Left kidney (tissue), 8 donors: ENCODE measurements around the gene GPR155. TPM values are rescaled to one million over a fixed set of nuclear protein-coding genes. Genes with fewer than 3 reads are reported as not detected.
A peak's percentile ranks its signal among the peaks of the same experiment; 100 is the strongest.

ENCODE experiments used
- DNase-seq: peaks from one replicate; pipeline ENCODE4 v3.0.0-alpha.2; 2013
- long read RNA-seq, 8 donors: transcript quantifications; one replicate each; lab custom pipeline, GENCODE V29; 2026
- polyA plus RNA-seq: library from polyadenylated mRNA; unstranded; fragments of 120-200 nt; gene quantifications from one replicate; pipeline ENCODE4 v1.2.1, GENCODE V29; 2013; ENCODE audit not compliant: insufficient read length

Gene GPR155
- 12.4 TPM for polyA plus RNA-seq
- long read RNA-seq, donor 1, result 0 reads
- long read RNA-seq, donor 2, full-length matches to known transcripts, result 1 of 1 reads
- long read RNA-seq, donor 2, partial matches to known transcripts, result 0 of 1 reads
- long read RNA-seq, donor 2, other reads (novel, unspliced or antisense), result 0 of 1 reads
- long read RNA-seq, donor 3, result 0 reads
- long read RNA-seq, donor 4, result 0 reads
- long read RNA-seq, donor 5, partial matches to known transcripts, result 0 of 1 reads
- long read RNA-seq, donor 5, other reads (novel, unspliced or antisense), result 0 of 1 reads
- long read RNA-seq, donor 6, result 0 reads
- long read RNA-seq, donor 7, result 0 reads
- long read RNA-seq, donor 8, result 0 reads

- DNase-seq, result peak; percentile 48
Observed at GRCh38 chr2:174486563-174487107, at the start of gene GPR155. Gene GPR155, minus strand, starts transcription at chr2:174487029. Its CDS starts 5,073 bp downstream, at chr2:174481956.

DNA sequence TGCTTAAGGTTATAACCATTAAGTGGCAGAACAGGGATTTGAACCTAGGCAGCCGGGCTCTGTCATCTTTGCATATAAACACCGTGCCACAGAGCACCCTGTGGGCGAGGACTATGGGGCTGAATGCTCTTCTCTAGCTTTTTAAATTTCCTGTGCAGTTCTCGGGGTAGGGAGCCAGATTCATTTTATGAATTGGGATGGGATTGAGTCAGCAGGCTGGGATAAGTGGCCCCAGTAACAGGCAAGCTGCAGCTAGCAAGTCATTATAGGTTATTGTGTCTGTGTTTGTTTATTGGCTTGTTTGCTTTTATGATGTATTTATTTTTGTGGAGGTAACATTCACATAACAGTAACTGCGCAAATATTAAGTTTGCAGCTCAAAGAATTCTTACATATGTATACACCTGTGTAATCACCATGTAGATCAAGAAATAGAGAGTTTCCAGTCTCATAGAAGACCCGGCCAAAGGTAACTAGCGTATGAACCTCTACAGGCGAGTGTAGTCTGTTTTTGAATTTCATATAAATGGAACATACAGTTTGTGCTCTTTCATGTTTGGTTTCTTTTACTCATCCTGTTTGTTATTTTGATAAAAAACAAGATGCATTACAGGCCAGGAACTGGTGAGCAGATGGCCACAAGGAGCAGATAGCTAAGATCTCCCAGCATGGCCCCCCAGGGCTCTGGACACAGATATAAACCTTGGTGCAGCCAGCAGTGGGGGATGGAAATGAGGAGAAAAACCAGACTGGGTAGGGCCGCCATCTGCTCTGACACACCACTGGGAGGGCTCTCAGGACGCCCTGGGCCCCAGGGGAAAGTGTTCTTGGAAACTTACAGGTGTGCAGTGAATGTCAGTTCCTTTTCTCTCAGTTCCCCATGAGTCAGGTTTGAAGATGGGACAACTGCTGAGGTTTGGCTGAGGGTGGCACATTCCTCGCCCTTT is 49.2 kb upstream of the GPR155 start:
- DNase-seq, result no peak

DNA sequence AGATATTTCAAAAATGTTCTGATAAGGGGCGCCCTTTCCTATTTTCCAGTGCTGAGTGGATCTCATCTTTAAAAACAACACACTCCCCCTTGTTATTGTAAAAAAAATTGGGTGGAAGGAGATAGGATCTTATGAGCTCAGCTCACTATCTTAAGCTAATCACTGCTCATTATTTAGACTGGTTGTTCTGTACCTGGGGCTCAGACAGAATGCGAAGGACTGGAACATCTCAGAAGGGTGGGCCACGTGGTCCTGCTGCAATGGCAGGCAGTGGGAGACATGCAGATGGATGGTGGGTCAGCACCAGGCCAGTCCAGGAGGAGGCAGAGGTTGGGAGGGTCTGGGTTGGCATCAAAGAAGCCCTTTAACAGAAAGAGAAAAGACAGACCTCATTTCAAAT is 48.3 kb upstream of the GPR155 start:
- no peak for DNase-seq

DNA sequence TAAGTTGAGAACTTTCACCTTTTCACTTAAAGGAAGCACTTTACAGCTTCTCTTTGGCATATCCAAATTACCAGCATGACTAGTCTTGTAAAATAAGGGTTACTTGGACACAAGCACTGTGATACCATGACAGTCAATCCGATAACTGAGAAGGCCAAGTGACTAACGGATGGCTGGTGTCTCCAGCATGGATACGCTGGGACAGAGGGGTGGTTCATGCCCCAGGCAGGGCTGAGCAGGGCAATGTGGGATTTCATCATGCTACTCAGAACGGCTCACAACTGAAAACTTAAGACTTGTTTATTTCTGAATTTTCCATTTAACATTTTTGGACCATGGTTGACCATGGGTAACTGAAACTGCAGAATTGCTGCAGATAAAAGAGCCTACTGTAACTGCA is 43.1 kb upstream of the GPR155 start:
- no peak for DNase-seq

DNA sequence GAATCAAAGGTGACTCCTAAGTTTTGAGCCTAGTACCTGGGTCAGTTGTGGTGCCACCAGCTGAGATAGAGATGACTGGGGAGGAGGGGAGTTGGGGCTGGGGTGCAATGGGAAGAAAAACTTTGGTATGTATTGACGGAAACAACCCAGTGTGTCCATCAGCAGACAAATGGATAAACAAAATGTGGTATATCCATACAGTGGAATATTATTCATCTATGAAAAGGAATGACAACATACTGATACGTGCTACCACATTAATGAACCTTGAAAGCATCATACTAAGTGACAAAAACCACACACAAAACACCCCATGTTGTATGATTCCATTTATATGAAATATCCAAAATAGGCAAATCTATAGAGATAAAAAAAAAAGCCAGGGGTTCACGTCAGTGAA is 41.1 kb upstream of the GPR155 start:
- no peak for DNase-seq

DNA sequence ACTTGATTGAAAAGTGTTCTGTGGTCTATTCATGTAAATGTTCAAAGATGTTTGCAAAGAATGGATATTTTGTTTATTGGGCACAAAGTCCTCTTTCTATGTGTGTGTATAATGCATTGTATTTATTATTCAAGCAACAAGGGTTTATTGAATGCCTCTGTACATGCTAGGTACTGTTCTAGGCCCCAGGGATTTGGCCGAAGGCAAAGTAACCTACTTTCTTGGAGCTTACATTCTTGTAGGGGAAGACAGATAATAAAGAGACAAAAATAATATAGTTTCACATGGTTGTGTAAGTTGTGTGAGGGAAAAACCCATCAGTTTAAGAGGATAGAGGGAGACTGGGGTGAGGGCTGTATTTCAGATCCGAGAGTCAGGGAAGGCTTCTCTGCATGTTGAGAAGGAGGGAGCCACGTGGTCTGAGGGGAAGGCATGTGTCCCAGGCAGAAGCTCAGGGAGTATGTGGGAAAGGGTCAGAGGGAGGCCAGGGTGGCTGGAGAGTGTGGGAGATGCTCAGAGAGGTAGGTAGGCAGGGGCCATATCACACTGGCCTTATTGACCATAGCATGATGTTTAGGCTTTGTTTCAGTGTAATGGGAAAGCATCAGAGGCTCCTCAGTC is 40.4 kb upstream of the GPR155 start:
- no peak for DNase-seq

DNA sequence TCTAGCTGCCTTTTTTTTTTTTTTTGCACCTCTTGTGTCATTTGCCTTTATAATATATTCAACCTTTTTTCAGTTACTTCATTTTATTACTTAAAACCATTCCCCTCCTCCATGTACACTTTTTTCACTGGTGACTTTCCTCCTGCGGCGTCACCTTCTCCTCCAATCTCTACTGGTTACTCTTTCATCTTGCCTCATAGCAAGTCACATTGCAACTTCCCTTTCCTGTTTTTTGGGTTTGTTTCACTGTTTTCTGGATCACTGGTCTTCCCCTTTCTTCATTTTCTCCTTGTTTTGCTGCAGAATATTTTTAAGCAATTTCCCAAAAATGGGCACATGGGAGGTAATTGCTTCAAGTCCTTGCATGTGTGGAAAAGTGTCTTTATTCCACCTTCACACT is 37.7 kb upstream of the GPR155 start:
- no peak for DNase-seq

- DNase-seq, result no peak
Observed at GRCh38 chr2:174522553-174522952, 35.7 kb upstream of the GPR155 start.

- DNase-seq, result no peak
Observed at GRCh38 chr2:174518395-174518794, 31.6 kb upstream of the GPR155 start.

DNA sequence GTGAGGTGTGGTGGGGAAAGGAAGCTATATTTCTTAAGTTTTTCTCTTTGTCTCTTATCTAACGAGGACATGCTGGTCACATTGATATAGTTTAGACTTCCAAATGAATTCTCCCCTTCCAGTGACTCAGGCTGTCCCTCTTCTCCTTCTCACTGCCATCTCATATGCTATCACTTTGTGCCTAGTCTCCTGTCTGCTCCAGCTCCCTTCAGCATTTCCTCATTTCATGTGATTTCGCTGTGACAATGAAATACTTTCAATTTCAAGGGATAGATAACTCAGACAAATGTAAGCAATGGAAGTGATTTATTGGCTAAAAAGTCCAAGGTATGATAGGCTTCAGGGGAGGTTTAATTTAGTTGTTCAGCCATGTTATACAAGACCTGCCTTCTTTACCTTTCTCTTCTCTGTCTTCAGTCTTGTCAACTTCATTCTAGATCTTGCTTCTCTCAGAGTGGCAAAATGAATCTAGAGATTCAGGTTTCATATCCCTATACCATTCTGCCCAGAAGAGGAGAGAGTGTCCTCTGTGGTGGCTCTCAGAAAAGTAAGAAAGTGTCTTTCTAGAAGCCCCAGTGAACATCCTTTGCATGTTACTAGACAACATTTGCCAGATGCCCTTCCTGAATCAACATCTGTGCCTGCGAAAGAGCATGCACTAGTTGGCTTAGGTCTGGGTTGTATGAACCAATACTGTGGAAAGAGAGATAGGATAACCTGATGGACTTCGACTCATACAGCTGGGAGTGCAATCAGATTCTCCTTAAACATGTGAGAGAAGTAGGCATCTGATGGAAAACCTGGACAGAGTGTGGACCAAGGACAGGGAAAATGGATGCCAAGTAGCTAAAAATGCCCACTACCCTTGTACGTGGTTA is 29.9 kb upstream of the GPR155 start:
- DNase-seq, result no peak

DNA sequence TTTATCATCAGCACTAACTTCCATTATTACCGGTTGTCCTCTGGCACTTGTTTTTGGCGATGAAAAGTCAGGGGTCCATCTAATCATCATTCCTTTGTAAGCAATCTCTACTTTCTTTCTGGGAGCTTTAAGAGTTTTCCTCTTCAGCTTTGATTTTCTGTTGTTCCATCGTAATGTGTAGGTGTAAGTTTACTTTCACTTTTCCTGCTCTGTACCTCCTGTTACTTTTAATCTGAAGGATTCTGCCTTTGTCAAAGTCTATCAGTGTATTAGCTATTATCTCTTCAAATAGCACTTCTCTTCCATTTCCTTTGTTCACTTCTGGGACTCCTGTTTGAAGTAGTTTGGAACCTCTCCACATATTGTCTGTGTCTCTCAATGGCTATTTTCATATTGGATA is 25.5 kb upstream of the GPR155 start:
- no peak for DNase-seq

- DNase-seq, result no peak
Observed at GRCh38 chr2:174511580-174512260, 24.9 kb upstream of the GPR155 start.

- DNase-seq, result no peak
Observed at GRCh38 chr2:174510583-174511189, 23.9 kb upstream of the GPR155 start.

DNA sequence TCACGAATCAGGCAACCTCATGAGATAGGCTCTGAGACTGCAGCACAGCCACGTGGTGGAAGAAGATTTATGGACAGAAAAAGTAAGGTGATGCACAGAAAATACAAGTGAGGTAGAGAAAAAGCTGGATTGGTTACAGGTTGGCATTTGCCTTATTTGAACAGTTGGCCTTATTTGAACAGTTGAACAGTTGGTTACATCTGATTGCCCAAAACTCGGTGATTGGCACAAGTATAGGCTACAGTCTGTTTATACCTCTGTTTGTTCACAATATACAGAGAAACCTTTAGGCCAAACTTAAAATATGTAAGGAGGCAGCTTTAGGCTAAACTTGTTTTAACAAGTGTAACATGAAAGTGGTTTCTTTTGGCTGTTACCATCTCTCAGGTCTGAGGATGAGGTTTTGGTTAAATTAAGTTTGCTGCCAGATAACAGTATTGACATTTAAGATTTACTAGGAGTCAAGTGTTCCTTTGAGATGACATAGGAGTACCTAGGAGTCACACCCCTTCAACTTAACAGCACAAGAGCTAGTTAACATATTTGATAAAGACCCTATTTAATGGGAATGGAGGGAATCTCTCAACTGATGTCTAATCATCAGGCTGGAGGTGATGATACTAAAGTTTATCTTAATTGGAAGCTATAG is 16.5 kb upstream of the GPR155 start:
- no peak for DNase-seq

- no peak for DNase-seq
Observed at GRCh38 chr2:174499371-174499770, 12.5 kb upstream of the GPR155 start.

DNA sequence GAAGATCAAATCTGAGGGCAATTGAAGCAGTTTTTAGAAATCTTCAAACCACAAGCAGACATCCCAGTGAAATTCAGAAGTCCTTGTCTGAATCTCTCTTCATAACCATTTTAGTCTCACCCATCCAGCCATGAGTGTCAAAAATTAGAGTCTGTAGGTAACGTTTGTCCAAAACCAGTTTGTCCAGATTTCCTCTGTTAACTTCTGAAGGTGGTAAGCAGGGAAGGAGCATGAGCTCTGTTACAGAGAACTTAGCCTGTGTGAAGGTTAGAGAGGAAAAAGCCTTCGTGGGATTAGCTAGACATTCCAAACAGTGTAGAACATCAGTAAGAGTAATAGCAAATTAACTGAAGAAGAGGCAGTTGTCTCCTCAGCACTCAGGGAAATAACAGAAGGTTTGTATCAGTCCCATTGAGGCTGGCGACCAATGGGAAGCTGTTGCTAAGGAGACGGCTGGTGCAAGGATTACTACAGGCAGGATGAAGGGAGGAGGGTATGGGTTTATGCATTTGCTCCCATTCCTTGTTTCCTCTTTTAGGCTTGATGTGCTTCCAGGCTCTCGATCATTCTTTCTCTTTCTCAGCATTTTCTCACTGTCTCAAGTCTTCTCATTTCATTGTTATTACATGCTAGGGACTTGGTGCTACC is 8.7 kb upstream of the GPR155 start:
- DNase-seq, result peak; percentile 26

DNA sequence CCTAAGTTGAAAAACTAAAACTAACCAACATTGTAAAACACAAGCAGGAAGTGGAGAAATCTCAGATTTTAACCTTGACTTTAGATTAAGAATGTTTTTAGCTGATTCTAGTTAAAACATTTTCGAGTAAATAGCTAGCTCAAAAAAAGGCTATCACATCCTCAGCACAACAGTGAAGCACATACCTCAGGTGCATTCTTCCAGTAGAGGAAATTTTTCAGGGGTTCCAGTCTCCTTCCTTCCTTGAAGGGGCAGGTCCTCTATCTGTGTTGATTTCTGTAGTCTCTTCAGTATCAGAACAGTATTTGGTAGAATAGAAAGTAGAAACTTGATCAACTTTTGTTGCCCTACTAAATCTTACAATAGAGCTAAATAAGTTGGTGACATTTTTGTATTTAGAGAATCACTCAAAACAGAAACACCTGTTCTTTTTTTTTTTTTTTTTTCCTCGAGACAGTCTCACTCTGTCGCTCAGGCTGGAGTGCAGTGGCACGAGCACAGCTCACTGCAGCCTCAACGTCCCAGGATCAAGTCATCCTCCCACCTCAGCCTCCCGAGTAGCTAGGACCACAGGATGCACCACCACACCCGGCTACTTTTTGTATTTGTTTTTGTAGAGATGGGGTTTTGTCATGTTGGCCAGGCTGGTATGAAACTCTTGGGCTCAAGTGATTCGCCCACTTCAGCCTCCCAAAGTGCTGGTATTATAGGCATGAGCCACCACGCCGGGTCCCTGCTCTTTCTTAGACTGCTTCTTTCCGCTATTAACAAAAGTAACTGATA is 6.9 kb upstream of the GPR155 start:
- DNase-seq, result no peak

GRCh38 chr2:174492963-174493431 is 6.2 kb upstream of the GPR155 start:
- no peak for DNase-seq
